DMS79 (cell line): ENCODE results near the gene SAFB.
"Not testable (repeated sequence)": the region's sequence is repeated elsewhere in the genome, so short reads cannot be mapped to it uniquely, and the experiment has no call there.

ENCODE experiments used
- DNase-seq: peaks from one replicate; lab custom pipeline; 2025; lab: John Stamatoyannopoulos, UW

Gene SAFB

GRCh38 chr19:5595129-5595528 is 27.8 kb upstream of the SAFB start:
- no peak for DNase-seq

- DNase-seq: no peak
Measured at GRCh38 chr19:5595745-5596144, 27.1 kb upstream of the SAFB start.

- DNase-seq: no peak
Measured at GRCh38 chr19:5600797-5601196, 22.1 kb upstream of the SAFB start.

- DNase-seq: no peak
Measured at GRCh38 chr19:5603626-5604025, 19.3 kb upstream of the SAFB start.

GRCh38 chr19:5605362-5605761 is 17.5 kb upstream of the SAFB start:
- no peak for DNase-seq

- DNase-seq: no peak
Measured at GRCh38 chr19:5607318-5608275, 15.3 kb upstream of the SAFB start.

- DNase-seq: no peak
Measured at GRCh38 chr19:5608291-5608690, 14.6 kb upstream of the SAFB start.

- DNase-seq: not testable (repeated sequence)
Measured at GRCh38 chr19:5608766-5609165, 14.1 kb upstream of the SAFB start.

GRCh38 chr19:5609881-5610448 is 12.9 kb upstream of the SAFB start:
- DNase-seq: no peak

- DNase-seq: no peak
Measured at GRCh38 chr19:5612891-5613865, 9.7 kb upstream of the SAFB start.

- DNase-seq: no peak
Measured at GRCh38 chr19:5615756-5616327, 7.0 kb upstream of the SAFB start.

GRCh38 chr19:5617080-5617479 is 5.8 kb upstream of the SAFB start:
- no peak for DNase-seq

- no peak for DNase-seq
Measured at GRCh38 chr19:5618591-5618990, 4.3 kb upstream of the SAFB start.

- no peak for DNase-seq
Measured at GRCh38 chr19:5619946-5620345, 2.9 kb upstream of the SAFB start.

- no peak for DNase-seq
Measured at GRCh38 chr19:5621311-5621944, 1.5 kb upstream of the SAFB start.

GRCh38 chr19:5621945-5622464 is 878 bp upstream of the SAFB start:
- DNase-seq: no peak

- no peak for DNase-seq
Measured at GRCh38 chr19:5623397-5624017, 624 bp downstream of the SAFB start.

- no peak for DNase-seq
Measured at GRCh38 chr19:5624018-5624663, 1.3 kb downstream of the SAFB start.

- DNase-seq: no peak
Measured at GRCh38 chr19:5624741-5625278, 1.9 kb downstream of the SAFB start.

GRCh38 chr19:5625641-5626040 is 2.8 kb downstream of the SAFB start:
- no peak for DNase-seq
